ENCODE data around the gene SYNPR.

The SYNPR gene

DNA sequence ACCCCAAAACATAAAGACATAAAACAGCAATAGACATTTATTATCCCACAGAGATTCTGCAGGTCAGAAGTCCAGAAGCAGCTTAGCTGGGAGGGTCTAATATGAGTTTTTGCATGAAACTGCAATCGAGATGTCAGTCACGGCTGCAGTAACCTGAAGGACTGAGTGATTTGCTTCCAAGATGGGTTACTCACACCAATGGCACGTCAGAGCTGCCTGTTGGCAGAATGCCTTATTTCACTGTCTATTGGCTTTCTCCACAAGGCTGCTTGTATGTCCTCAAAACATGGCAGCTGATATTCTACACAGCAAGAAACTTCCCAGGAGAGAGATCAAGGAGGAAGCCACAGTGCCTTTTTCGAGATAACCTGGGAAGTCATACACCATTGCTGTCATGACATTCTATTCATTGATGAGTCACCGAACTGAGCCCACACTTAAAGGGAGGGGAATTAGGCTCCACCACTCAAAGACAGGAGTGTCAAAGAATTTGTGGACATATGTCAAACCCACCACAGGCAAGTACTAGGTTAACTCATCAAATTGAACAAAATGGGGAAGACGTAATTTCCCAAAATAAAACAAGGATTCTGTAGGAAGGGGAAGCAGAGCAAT, 122.2 kb downstream of the SYNPR start:
- H3K4me1 ChIP-seq (ENCODE audit: low read length), result no peaks in the 10 kb centered on the region
- H3K4me3 ChIP-seq (ENCODE audit: low read length), result no peak overlapping the region
- no peaks in the 10 kb centered on the region for H3K27me3 ChIP-seq (replicated peaks; ENCODE audit: insufficient read depth, low read length)
- no peaks in the 10 kb centered on the region for H3K9me3 ChIP-seq (replicated peaks; ENCODE audit: insufficient read depth, low read length)
- H3K27ac ChIP-seq (ENCODE audit: low read length), result no peak overlapping the region
- no peaks in the 10 kb centered on the region for H4K20me1 ChIP-seq (ENCODE audit: insufficient read depth, low read length)
- H3K79me2 ChIP-seq (ENCODE audit: low read length), result no peaks in the 10 kb centered on the region
- H2AFZ ChIP-seq (ENCODE audit: low read length), result no peak overlapping the region
- DNase-seq, result no peak
- H3F3A ChIP-seq (ENCODE audit: insufficient read depth, low read length), result no peaks in the 10 kb centered on the region
- no peaks in the 10 kb centered on the region for H3K36me3 ChIP-seq (replicated peaks; ENCODE audit: insufficient read depth, low read length)
- no peak overlapping the region for H3K9ac ChIP-seq (ENCODE audit: low read length)
- no peaks in the 10 kb centered on the region for H3K9me2 ChIP-seq (replicated peaks; ENCODE audit: insufficient read depth, low read length)
- TF ChIP-seq EZH2 (optimal IDR thresholded peaks at IDR 0.05; ENCODE audit: low read depth, low read length) (no peak), EZH2phosphoT487 (IDR thresholded peaks at IDR 0.05; ENCODE audit: low read length) (no peak)
- TF ChIP-seq, protein P1, sequence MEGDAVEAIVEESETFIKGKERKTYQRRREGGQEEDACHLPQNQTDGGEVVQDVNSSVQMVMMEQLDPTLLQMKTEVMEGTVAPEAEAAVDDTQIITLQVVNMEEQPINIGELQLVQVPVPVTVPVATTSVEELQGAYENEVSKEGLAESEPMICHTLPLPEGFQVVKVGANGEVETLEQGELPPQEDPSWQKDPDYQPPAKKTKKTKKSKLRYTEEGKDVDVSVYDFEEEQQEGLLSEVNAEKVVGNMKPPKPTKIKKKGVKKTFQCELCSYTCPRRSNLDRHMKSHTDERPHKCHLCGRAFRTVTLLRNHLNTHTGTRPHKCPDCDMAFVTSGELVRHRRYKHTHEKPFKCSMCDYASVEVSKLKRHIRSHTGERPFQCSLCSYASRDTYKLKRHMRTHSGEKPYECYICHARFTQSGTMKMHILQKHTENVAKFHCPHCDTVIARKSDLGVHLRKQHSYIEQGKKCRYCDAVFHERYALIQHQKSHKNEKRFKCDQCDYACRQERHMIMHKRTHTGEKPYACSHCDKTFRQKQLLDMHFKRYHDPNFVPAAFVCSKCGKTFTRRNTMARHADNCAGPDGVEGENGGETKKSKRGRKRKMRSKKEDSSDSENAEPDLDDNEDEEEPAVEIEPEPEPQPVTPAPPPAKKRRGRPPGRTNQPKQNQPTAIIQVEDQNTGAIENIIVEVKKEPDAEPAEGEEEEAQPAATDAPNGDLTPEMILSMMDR (IDR thresholded peaks at IDR 0.05; ENCODE audit: low read length), result no peak
- no peak overlapping the region for H3K4me2 ChIP-seq (ENCODE audit: low read depth, low read length)

DNA sequence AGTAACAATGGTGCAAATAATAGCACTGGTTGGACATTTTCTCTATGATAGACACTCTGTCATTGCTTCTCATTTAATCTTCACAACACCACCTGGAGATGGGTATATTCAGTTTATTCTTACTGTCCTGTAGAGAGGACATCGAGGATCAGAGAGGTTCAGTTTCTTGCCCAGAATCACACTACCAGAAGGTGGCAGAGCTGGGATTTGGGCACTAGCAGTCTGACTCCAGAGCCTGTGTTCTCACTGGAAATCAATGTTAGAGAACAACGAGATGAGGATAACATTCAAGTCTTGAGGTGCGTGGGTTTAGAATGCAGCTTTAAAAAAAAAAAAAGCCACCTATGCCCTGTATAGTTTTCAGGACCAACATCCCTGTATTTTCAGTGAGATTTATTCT, 127.8 kb downstream of the SYNPR start:
- Histone ChIP-seq H3K9me2 (replicated peaks; ENCODE audit: insufficient read depth, low read length) (no peaks in the 10 kb centered on the region), H2AFZ (ENCODE audit: low read length) (no peak overlapping the region), H3K27me3 (replicated peaks; ENCODE audit: insufficient read depth, low read length) (no peaks in the 10 kb centered on the region), H4K20me1 (ENCODE audit: insufficient read depth, low read length) (no peaks in the 10 kb centered on the region), H3K4me2 (ENCODE audit: low read depth, low read length) (no peak overlapping the region), H3F3A (ENCODE audit: insufficient read depth, low read length) (no peaks in the 10 kb centered on the region), H3K4me1 (ENCODE audit: low read length) (no peaks in the 10 kb centered on the region), H3K4me3 (ENCODE audit: low read length) (no peak overlapping the region), H3K36me3 (replicated peaks; ENCODE audit: insufficient read depth, low read length) (no peaks in the 10 kb centered on the region), H3K27ac (ENCODE audit: low read length) (no peak overlapping the region), H3K79me2 (ENCODE audit: low read length) (no peaks in the 10 kb centered on the region), H3K9ac (ENCODE audit: low read length) (no peak overlapping the region), H3K9me3 (replicated peaks; ENCODE audit: insufficient read depth, low read length) (no peaks in the 10 kb centered on the region)
- TF ChIP-seq EZH2 (optimal IDR thresholded peaks at IDR 0.05; ENCODE audit: low read depth, low read length), result no peak
- no peak for TF ChIP-seq EZH2phosphoT487 (IDR thresholded peaks at IDR 0.05; ENCODE audit: low read length)
- no peak for DNase-seq

DNA sequence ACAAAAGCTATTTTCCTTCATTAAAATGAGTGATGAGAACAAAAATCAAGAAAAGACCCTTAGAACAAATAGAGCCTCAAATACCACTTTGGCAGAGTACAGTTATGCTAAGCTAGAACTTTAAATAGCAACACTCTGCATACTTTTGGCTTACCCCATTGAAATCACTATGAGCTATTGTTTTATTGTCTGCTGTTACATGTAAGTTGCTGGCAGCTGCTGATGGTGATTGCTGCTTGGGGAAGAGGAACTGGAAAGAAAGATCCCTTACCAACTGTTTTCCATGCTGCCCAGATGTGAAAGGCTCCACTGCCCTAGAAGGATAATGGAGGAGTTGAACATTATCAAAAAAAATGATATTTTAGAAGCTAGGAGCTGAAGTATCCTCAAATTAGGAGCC, 135.4 kb downstream of the SYNPR start:
- Histone ChIP-seq H2AFZ (ENCODE audit: low read length) (no peak overlapping the region), H3K4me1 (ENCODE audit: low read length) (no peaks in the 10 kb centered on the region), H4K20me1 (ENCODE audit: insufficient read depth, low read length) (no peaks in the 10 kb centered on the region), H3F3A (ENCODE audit: insufficient read depth, low read length) (no peaks in the 10 kb centered on the region), H3K36me3 (replicated peaks; ENCODE audit: insufficient read depth, low read length) (no peaks in the 10 kb centered on the region), H3K9me2 (replicated peaks; ENCODE audit: insufficient read depth, low read length) (no peaks in the 10 kb centered on the region), H3K9me3 (replicated peaks; ENCODE audit: insufficient read depth, low read length) (no peaks in the 10 kb centered on the region), H3K27me3 (replicated peaks; ENCODE audit: insufficient read depth, low read length) (no peaks in the 10 kb centered on the region), H3K4me3 (ENCODE audit: low read length) (no peak overlapping the region), H3K27ac (ENCODE audit: low read length) (no peak overlapping the region), H3K79me2 (ENCODE audit: low read length) (no peaks in the 10 kb centered on the region), H3K9ac (ENCODE audit: low read length) (no peak overlapping the region), H3K4me2 (ENCODE audit: low read depth, low read length) (no peak overlapping the region)
- TF ChIP-seq, protein P1 (IDR thresholded peaks at IDR 0.05; ENCODE audit: low read length), result no peak
- TF ChIP-seq EZH2phosphoT487 (IDR thresholded peaks at IDR 0.05; ENCODE audit: low read length) (no peak), EZH2 (optimal IDR thresholded peaks at IDR 0.05; ENCODE audit: low read depth, low read length) (no peak)
- no peak for DNase-seq

DNA sequence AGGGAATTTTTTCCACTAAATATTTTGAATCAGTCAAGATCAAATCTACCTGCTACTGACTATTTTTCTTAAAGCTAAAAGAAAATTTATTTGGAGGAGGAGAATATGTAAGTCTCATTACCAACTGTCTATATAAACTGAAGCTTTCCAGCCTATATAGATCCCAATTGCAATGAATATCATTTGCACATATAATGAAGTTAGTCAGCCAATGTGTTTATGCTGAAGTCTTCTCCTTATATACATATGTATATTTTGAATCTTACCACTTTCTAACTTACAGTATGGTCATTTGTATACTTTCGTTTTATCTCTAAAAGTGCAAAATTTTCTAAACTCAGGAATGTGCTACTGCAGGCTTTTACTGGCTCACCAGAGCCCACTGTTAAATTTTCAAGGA, 136.5 kb downstream of the SYNPR start:
- no peak for DNase-seq
- Histone ChIP-seq H3F3A (ENCODE audit: insufficient read depth, low read length) (no peaks in the 10 kb centered on the region), H3K79me2 (ENCODE audit: low read length) (no peaks in the 10 kb centered on the region), H3K4me2 (ENCODE audit: low read depth, low read length) (no peak overlapping the region), H3K27me3 (replicated peaks; ENCODE audit: insufficient read depth, low read length) (no peaks in the 10 kb centered on the region), H3K9me3 (replicated peaks; ENCODE audit: insufficient read depth, low read length) (no peaks in the 10 kb centered on the region), H3K9ac (ENCODE audit: low read length) (no peak overlapping the region), H2AFZ (ENCODE audit: low read length) (no peak overlapping the region), H3K4me3 (ENCODE audit: low read length) (no peak overlapping the region), H3K27ac (ENCODE audit: low read length) (no peak overlapping the region), H3K4me1 (ENCODE audit: low read length) (no peaks in the 10 kb centered on the region), H3K36me3 (replicated peaks; ENCODE audit: insufficient read depth, low read length) (no peaks in the 10 kb centered on the region), H3K9me2 (replicated peaks; ENCODE audit: insufficient read depth, low read length) (no peaks in the 10 kb centered on the region), H4K20me1 (ENCODE audit: insufficient read depth, low read length) (no peaks in the 10 kb centered on the region)
- no peak for TF ChIP-seq EZH2 (optimal IDR thresholded peaks at IDR 0.05; ENCODE audit: low read depth, low read length)
- TF ChIP-seq EZH2phosphoT487 (IDR thresholded peaks at IDR 0.05; ENCODE audit: low read length), result no peak
- TF ChIP-seq, protein P1 (IDR thresholded peaks at IDR 0.05; ENCODE audit: low read length), result no peak

All from MM.1S (cell line).